ENCODE results near the gene PAN2.

PAN2 gene

GRCh38 chr12:56304872-56305590 is 28.8 kb downstream of the PAN2 start:
- H3K36me3 ChIP-seq (ENCODE audit: control insufficient read depth in 1 of 2, insufficient read depth in 2 of 2, low read depth in 1 of 2, low read length in 2 of 2), result peaks cover 25 to 57% of the 10 kb centered on the region in 2 experiments
- 93% methylated on average over 3 of the region's 8 CpGs for WGBS
- no peak overlapping the region for H3K23ac ChIP-seq (ENCODE audit: low read length in 2 of 2)
- H3K4me2 ChIP-seq (ENCODE audit: low read length, poor library complexity, severe bottlenecking), result no peak overlapping the region
- peaks cover 16% of the 10 kb centered on the region for H3K79me1 ChIP-seq (replicated peaks; ENCODE audit: low read length, poor library complexity, severe bottlenecking)
- no peak overlapping the region for H2BK5ac ChIP-seq (ENCODE audit: low read depth, low read length, poor library complexity, severe bottlenecking)
- H3K9ac ChIP-seq (ENCODE audit: low read length), result no peak overlapping the region
- H3K27me3 ChIP-seq (ENCODE audit: control insufficient read depth in 1 of 2, insufficient read depth in 1 of 2, low read length in 2 of 2), result no peaks in the 10 kb centered on the region
- H2AK5ac ChIP-seq (ENCODE audit: low read length, severe bottlenecking), result no peak overlapping the region
- no peak overlapping the region for H3K4ac ChIP-seq (ENCODE audit: low read depth in 1 of 2, low read length in 2 of 2)
- no peak overlapping the region for H3K14ac ChIP-seq (ENCODE audit: low read length in 2 of 2)
- no peak overlapping the region for H4K91ac ChIP-seq (ENCODE audit: low read length)
- no peak for DNase-seq
- H4K8ac ChIP-seq (ENCODE audit: low read length), result no peak overlapping the region
- no peaks in the 10 kb centered on the region for H3K9me3 ChIP-seq (ENCODE audit: control insufficient read depth, low read length)
- no peak overlapping the region for H2BK15ac ChIP-seq (ENCODE audit: low read depth, poor library complexity, severe bottlenecking)
- H2BK12ac ChIP-seq (ENCODE audit: low read length in 2 of 2), result no peak overlapping the region
- no peak overlapping the region for H3K27ac ChIP-seq (ENCODE audit: low read length, poor library complexity, severe bottlenecking)
- H2AFZ ChIP-seq (ENCODE audit: low read depth, low read length), result no peak overlapping the region
- H3K4me3 ChIP-seq (ENCODE audit: insufficient read depth in 1 of 2, low read depth in 1 of 2, low read length in 2 of 2), result no peak overlapping the region
- peaks cover 13% of the 10 kb centered on the region for H3K4me1 ChIP-seq (ENCODE audit: control insufficient read depth, insufficient read depth, low read depth, low read length)
- no peak overlapping the region for H3K18ac ChIP-seq (ENCODE audit: low read depth in 1 of 2, low read length in 2 of 2)
- no peak overlapping the region for H2BK120ac ChIP-seq (ENCODE audit: low read depth, low read length)

GRCh38 chr12:56304276-56304675 is 29.5 kb downstream of the PAN2 start:
- Histone ChIP-seq H3K4me2 (ENCODE audit: low read length, poor library complexity, severe bottlenecking) (no peak overlapping the region), H2BK15ac (ENCODE audit: low read depth, poor library complexity, severe bottlenecking) (no peak overlapping the region), H2BK120ac (ENCODE audit: low read depth, low read length) (no peak overlapping the region), H2BK5ac (ENCODE audit: low read depth, low read length, poor library complexity, severe bottlenecking) (no peak overlapping the region), H4K91ac (ENCODE audit: low read length) (no peak overlapping the region), H3K36me3 (ENCODE audit: control insufficient read depth in 1 of 2, insufficient read depth in 2 of 2, low read depth in 1 of 2, low read length in 2 of 2) (peaks cover 25 to 51% of the 10 kb centered on the region in 2 experiments), H3K4me3 (ENCODE audit: insufficient read depth in 1 of 2, low read depth in 1 of 2, low read length in 2 of 2) (no peak overlapping the region), H3K23ac (ENCODE audit: low read length in 2 of 2) (no peak overlapping the region), H3K9me3 (ENCODE audit: control insufficient read depth, low read length) (no peaks in the 10 kb centered on the region), H2AK5ac (ENCODE audit: low read length, severe bottlenecking) (no peak overlapping the region), H4K8ac (ENCODE audit: low read length) (no peak overlapping the region), H3K27me3 (ENCODE audit: control insufficient read depth in 1 of 2, insufficient read depth in 1 of 2, low read length in 2 of 2) (no peaks in the 10 kb centered on the region), H3K4ac (ENCODE audit: low read depth in 1 of 2, low read length in 2 of 2) (no peak overlapping the region), H3K27ac (ENCODE audit: low read length, poor library complexity, severe bottlenecking) (no peak overlapping the region), H2BK12ac (ENCODE audit: low read length in 2 of 2) (no peak overlapping the region), H3K14ac (ENCODE audit: low read length in 2 of 2) (no peak overlapping the region), H3K18ac (ENCODE audit: low read depth in 1 of 2, low read length in 2 of 2) (no peak overlapping the region), H3K79me1 (replicated peaks; ENCODE audit: low read length, poor library complexity, severe bottlenecking) (peaks cover 16% of the 10 kb centered on the region), H3K9ac (ENCODE audit: low read length) (no peak overlapping the region), H3K4me1 (ENCODE audit: control insufficient read depth, insufficient read depth, low read depth, low read length) (peaks cover 13% of the 10 kb centered on the region), H2AFZ (ENCODE audit: low read depth, low read length) (no peak overlapping the region)
- DNase-seq, result no peak
- WGBS, result 100% methylated on average over 3 of the region's 3 CpGs

- 69% methylated on average over 21 of the region's 21 CpGs for WGBS
Measured at GRCh38 chr12:56300644-56301464, 32.9 kb downstream of the PAN2 start.

More at GRCh38 chr12:56300644-56301464, 32.9 kb downstream of the PAN2 start:
- no peak for DNase-seq
- Histone ChIP-seq H2BK12ac (ENCODE audit: low read length in 2 of 2) (no peak overlapping the region), H3K9me3 (ENCODE audit: control insufficient read depth, low read length) (no peaks in the 10 kb centered on the region), H2AK5ac (ENCODE audit: low read length, severe bottlenecking) (peak overlapping the region; percentile 58), H3K27me3 (ENCODE audit: control insufficient read depth in 1 of 2, insufficient read depth in 1 of 2, low read length in 2 of 2) (no peaks in the 10 kb centered on the region), H3K18ac (ENCODE audit: low read depth in 1 of 2, low read length in 2 of 2) (peak overlapping the region; percentile 78 to 88), H3K36me3 (ENCODE audit: control insufficient read depth in 1 of 2, insufficient read depth in 2 of 2, low read depth in 1 of 2, low read length in 2 of 2) (peaks cover 19 to 37% of the 10 kb centered on the region in 2 experiments), H3K27ac (ENCODE audit: low read length, poor library complexity, severe bottlenecking) (peak overlapping the region; percentile 78), H3K23ac (ENCODE audit: low read length in 2 of 2) (no peak overlapping the region), H2AFZ (ENCODE audit: low read depth, low read length) (no peak overlapping the region), H2BK15ac (ENCODE audit: low read depth, poor library complexity, severe bottlenecking) (no peak overlapping the region), H4K91ac (ENCODE audit: low read length) (peak overlapping the region; percentile 73), H3K79me1 (replicated peaks; ENCODE audit: low read length, poor library complexity, severe bottlenecking) (peaks cover 12% of the 10 kb centered on the region), H3K4me3 (ENCODE audit: insufficient read depth in 1 of 2, low read depth in 1 of 2, low read length in 2 of 2) (peak overlapping the region in 1 of 2 experiments; percentile 95), H3K9ac (ENCODE audit: low read length) (peak overlapping the region; percentile 91), H3K4me1 (ENCODE audit: control insufficient read depth, insufficient read depth, low read depth, low read length) (peaks cover 14% of the 10 kb centered on the region), H2BK120ac (ENCODE audit: low read depth, low read length) (no peak overlapping the region), H3K4me2 (ENCODE audit: low read length, poor library complexity, severe bottlenecking) (peak overlapping the region; percentile 67), H3K4ac (ENCODE audit: low read depth in 1 of 2, low read length in 2 of 2) (peak overlapping the region; percentile 73 to 75), H3K14ac (ENCODE audit: low read length in 2 of 2) (no peak overlapping the region), H2BK5ac (ENCODE audit: low read depth, low read length, poor library complexity, severe bottlenecking) (no peak overlapping the region), H4K8ac (ENCODE audit: low read length) (peak overlapping the region; percentile 96)
